CD4-positive, alpha-beta T cell treated with Interleukin-12 subunit alpha and Interleukin-12 subunit beta, for 1 hour (primary cell): Measurements from ENCODE around the gene RNF115.
"Not testable (repeated sequence)": the region's sequence is repeated elsewhere in the genome, so short reads cannot be mapped to it uniquely, and the experiment has no call there.

Experiments used
- DNase-seq: peaks from one replicate; pipeline ENCODE4 v3.0.0-alpha.2; 2020

The RNF115 gene

GRCh38 chr1:145826030-145826429 lies 2.1 kb upstream of the RNF115 start:
- no peak for DNase-seq

DNA sequence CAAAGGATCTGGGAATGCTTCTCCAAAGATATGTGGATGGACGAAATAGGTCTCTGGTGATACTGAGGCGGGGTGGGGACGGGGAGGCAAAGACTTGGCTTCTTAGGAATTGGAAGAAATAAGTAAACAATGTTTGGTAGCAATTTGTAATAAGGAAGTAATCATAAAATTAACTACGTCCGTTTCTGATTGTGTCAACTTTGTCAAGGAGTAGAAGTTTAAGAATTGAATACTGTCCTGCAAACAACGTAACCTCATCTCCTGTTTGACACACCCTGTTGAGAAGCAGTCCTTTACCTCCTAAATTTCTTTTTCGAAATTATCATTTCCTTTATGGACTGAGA lies 576 bp upstream of the RNF115 start:
- no peak for DNase-seq

GRCh38 chr1:145822779-145823331 lies 1.0 kb downstream of the RNF115 start:
- DNase-seq = not testable (repeated sequence)

DNA sequence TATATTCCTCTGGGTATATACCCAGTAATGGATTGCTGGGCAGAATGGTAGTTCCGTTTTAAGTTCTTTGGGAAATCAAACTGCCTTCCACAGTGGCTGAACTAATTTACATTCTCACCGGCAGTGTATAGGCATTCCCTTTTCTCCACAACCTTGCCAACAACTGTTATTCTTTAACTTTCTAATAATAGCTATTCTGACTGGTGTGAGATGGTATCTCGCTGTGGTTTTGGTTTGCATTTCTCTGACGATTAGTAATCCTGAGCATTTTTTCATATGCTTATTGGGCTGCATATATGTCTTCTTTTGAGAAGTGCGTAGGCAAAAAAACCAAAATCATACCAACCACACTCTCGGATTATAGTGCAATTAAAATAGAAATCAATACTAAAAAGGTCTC lies 5.8 kb downstream of the RNF115 start:
- DNase-seq = not testable (repeated sequence)

DNA sequence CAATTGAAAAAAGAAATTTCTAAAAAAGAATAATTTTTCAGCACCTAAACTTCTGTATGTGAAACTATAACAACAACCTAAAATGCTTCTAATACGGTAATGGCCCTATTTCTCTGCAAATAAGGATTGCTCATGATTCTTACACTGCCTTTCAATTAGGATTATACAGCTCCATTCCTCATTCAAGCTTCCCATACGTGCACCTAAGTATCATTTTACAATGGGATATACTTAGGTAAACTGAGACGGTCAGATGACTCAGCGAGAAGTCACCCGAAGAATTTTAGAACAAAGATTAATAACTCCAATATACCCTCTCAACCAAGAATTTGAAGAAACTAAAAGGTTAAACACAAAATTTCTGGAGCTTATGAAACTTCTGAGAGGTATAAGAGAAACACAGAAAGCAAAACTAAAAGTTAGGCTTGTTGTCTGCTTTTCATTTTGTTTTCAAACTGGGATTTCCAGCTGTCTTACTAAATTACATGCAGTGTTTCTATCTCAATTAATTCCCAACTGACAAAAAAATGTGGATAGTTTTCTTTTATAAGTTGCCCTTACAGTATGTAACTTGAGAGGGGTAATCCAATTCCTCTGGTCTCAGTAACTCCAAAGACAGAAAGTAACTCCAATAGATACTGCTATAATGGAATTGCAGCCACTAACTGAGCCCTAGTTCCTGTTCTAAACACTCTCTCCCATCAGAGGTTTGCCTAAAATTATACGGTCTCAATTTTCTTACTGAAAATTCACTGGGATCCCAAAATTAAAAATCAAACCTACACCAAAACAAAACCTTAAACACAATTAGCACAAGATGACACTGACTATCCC lies 10.7 kb downstream of the RNF115 start:
- not testable (repeated sequence) for DNase-seq

- no peak for DNase-seq
Observed at GRCh38 chr1:145806844-145807243, 17.1 kb downstream of the RNF115 start.

GRCh38 chr1:145806408-145806807 lies 17.5 kb downstream of the RNF115 start:
- DNase-seq = no peak

- no peak for DNase-seq
Observed at GRCh38 chr1:145805057-145805456, 18.8 kb downstream of the RNF115 start.

GRCh38 chr1:145804235-145805045 lies 19.5 kb downstream of the RNF115 start:
- DNase-seq = no peak

DNA sequence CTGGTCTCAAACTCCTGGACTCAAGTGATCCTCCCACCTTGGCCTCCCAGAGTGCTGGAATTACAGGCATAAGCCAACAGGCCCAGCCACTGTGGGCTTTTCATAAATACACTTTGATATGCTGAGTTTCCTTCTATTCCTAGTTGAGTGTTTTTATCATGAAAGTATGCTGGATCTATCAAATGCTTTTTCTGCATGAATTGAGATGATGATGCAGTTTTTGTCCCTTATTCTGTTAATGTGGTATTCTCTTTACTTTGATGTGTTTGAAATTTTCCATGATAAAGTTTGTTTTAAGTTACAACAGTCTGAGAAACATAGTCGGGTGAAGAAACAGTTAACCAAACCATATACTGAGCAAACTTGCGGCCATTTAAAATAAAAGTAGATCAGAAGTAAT lies 24.1 kb downstream of the RNF115 start:
- DNase-seq = no peak

GRCh38 chr1:145796753-145797152 lies 27.1 kb downstream of the RNF115 start:
- DNase-seq = no peak

DNA sequence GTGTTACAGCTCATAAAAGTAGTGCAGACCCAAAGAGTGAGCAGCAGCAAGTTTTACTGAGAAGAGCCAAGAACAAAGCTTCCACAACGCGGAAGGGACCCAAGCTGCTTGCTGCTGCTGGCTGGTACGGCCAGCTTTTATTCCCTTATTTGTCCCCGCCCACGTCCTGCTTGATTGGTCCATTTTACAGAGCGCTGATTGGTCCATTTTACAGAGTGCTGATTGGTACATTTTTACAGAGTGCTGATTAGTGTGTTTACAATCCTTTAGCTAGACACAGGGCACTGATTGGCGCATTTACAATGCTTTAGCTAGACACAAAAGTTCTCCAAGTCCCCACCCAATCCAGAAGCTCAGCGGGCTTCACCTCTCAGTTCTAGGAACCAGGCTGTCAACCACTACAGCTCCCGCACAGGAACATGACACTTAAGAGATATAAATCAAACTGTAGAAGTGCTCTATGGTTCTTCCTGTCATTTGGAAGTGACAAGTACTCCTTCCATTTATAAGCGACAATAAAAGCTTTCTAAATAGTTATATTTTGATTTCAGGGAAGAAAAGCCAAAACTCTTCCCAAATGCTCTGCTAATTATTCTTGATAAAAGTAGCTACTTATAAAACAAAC lies 28.5 kb downstream of the RNF115 start:
- DNase-seq = no peak

DNA sequence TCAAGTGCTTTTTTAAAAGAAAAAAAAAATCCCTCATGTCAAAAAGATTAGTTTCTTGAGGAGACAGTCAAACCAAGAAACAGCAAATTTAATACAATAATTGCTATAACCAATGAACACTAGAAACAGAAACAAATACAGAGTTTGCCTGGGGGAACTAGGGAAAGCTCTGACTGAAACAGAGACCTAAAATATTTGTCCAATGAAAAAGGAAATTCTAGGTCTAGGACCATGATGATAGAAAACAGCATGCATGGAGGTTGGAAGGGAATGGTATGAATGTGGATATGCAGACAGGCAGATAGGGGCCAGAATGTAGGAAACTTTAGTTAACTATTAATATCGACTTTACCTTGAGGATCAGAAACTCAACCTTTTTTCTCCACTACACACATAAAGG lies 31.4 kb downstream of the RNF115 start:
- no peak for DNase-seq

- not testable (repeated sequence) for DNase-seq
Observed at GRCh38 chr1:145791860-145792259, 32.0 kb downstream of the RNF115 start.

- no peak for DNase-seq
Observed at GRCh38 chr1:145788580-145788979, 35.3 kb downstream of the RNF115 start.

GRCh38 chr1:145786271-145786670 lies 37.6 kb downstream of the RNF115 start:
- DNase-seq = no peak

DNA sequence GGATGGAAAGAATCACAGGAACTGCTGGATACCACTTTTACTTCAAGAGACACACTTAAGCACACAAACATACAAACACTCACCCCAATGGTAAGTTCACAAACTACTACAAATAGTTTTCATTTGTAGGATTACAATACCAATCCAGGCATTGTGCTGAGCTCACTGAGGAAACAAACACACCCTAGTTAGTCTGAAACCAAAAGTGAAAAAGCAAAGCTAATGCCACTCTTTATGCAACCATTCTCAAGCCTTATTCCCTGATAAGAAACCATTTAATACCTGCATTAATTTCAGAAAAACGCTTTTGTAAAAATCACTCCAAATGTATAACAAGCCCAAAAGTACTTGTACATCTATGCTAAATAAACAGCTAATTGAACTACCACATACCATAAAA lies 38.3 kb downstream of the RNF115 start:
- no peak for DNase-seq

DNA sequence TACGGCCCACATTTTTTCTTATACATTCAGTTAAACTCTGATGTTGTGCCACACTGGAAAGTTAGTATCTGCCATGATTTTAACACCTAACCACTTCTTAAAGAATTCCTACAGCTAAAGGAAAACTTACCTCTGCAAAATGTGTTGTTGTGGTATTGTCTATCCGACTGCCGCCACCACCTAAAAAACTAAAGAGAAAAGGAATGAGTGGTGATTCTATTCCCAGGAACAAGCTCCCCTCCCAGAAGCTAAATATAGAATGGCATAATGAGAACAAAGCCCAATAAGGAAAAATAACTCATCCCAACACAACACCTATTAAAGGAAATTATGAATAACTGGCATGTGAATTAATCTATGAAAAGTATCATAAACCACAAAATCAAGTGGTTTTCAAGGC lies 39.5 kb downstream of the RNF115 start:
- no peak for DNase-seq

DNA sequence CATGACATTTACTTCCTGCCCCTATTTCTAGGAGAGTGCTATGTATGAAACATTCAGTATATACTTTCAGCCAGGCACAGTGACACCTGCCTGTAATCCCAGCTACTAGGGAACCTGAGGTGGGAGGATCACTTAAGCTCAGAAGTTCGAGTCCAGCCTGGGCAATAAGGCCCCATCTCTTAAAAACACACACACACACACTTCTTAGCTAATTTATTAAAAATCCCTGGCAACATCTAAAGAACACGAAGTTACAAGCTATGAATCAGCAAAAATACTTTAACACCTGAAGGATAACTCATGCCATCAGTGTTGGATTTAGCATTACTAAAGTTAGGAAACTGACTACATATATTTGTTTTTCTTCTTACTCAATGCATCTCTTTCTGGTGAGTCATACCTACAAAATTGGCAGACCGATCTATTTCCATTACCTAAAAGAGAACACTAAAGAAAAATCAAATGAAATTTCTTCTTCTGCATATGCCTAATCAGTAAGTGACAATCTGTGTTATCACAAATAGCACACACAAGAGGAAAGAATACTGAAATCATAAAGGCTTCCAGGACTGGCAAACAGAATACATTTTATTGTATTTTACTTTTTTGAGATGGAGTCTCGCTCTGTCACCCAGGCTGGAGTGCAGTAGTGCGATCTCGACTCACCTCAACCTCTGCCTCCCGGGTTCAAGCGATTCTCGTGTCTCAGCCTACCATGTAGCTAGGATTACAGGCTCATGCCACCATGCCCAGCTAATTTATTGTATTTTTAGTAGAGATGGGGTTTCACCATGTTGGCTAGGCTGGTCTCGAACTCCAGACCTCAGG lies 41.4 kb downstream of the RNF115 start:
- DNase-seq = no peak

- DNase-seq = no peak
Observed at GRCh38 chr1:145778146-145778540, 45.8 kb downstream of the RNF115 start.

DNA sequence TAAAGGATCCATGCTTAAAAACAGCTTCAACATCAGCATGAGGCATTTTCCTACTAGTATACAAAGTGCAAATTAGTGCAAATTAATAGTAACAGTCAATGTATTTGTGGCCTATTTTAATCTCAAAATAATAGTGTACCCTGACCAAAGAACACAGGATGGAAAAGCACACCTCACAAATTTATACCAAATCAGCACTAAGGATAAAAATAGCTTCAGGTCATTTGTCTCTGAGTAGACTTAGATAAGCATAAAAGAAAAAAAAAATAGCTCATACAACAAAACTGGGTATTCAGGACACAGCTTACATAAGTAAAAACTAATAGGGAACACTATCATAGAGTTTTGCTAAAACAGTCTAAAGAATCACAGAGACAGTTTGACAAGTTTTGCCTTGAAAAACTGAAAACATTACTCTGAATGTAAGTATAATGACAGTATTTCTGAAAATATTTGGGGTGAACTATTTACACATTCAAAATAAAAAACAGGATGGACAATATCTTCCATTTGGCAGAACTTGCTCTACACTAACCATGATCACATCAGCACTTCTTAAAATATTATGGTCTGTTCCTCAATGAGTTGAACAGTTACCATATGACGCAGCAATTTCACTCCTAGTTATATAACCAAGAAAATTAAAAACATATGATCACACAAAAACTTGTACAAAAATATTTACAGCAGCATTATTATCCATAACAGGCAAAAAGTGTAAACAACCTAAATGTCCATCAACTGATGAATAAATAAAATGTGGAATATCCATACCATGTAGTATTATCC lies 46.3 kb downstream of the RNF115 start:
- DNase-seq = no peak

DNA sequence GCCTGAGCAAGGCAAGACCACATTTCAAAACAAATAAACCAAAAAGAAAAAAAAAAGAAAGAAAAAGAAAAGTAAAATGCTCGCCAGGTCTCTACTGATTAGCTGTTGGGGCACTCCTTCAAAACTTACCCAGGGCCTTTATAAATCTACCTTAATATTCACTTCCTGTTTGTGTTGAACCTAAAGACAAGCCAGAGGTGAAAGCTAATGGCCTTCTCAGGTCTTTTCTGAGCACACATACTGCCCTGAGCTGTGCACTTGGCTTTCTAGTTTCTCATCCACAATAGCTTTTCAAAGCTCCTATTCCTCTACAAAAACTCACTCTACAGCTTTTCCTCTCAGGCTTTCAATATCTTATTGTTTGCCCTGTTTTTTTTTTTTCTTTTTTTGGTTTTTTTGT lies 50.5 kb downstream of the RNF115 start:
- no peak for DNase-seq
